ENCODE data around the gene METAP2.
"Not testable (repeated sequence)": the region's sequence is repeated elsewhere in the genome, so short reads cannot be mapped to it uniquely, and the experiment has no call there.

The METAP2 gene

DNA sequence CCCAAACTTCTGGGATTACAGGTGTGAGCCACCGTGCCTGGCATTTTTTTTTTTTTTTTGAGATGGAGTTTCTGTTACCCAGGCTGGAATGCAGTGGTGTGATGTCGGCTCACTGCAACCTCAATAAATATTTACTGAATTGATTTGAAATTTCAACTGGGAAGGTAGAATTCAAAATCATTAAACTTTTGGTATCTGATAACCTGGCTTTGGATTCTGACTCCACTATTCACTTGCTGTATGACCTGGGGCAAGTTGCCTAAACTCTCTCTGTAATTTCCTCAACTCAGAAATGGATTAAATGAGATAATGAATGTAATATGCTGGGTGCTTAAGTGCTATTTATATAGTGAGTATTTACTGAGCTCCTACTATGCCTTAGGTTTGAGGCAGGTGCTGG lies 8.7 kb upstream of the METAP2 start:
- Histone ChIP-seq H3K27ac (no peak overlapping the region), H3K4me3 (no peak overlapping the region)
- TF ChIP-seq, protein P1, sequence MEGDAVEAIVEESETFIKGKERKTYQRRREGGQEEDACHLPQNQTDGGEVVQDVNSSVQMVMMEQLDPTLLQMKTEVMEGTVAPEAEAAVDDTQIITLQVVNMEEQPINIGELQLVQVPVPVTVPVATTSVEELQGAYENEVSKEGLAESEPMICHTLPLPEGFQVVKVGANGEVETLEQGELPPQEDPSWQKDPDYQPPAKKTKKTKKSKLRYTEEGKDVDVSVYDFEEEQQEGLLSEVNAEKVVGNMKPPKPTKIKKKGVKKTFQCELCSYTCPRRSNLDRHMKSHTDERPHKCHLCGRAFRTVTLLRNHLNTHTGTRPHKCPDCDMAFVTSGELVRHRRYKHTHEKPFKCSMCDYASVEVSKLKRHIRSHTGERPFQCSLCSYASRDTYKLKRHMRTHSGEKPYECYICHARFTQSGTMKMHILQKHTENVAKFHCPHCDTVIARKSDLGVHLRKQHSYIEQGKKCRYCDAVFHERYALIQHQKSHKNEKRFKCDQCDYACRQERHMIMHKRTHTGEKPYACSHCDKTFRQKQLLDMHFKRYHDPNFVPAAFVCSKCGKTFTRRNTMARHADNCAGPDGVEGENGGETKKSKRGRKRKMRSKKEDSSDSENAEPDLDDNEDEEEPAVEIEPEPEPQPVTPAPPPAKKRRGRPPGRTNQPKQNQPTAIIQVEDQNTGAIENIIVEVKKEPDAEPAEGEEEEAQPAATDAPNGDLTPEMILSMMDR (IDR thresholded peaks at IDR 0.05), result no peak
- no peak for DNase-seq (ENCODE audit: low spot score)

DNA sequence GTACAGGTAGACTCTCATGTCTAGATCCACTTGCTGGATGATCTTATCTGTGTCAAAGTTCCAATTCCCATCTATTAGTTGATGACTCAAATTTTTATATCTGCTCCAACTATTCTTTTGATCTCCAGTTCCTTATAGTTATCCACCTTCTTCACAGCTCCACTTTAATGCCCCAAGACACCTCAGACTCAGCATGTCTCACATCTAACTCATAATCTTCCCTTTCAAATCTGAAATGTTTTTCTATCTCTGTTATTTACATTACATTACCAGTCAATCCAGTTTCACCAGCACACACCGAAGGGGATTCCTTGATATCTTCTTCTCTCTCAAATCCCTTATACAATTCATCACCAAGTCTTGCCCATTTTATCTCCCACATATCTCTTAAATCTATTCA lies 3.7 kb upstream of the METAP2 start:
- no peak overlapping the region for H3K4me3 ChIP-seq
- TF ChIP-seq, protein P1 (IDR thresholded peaks at IDR 0.05), result no peak
- no peak for DNase-seq (ENCODE audit: low spot score)
- no peak overlapping the region for H3K27ac ChIP-seq

DNA sequence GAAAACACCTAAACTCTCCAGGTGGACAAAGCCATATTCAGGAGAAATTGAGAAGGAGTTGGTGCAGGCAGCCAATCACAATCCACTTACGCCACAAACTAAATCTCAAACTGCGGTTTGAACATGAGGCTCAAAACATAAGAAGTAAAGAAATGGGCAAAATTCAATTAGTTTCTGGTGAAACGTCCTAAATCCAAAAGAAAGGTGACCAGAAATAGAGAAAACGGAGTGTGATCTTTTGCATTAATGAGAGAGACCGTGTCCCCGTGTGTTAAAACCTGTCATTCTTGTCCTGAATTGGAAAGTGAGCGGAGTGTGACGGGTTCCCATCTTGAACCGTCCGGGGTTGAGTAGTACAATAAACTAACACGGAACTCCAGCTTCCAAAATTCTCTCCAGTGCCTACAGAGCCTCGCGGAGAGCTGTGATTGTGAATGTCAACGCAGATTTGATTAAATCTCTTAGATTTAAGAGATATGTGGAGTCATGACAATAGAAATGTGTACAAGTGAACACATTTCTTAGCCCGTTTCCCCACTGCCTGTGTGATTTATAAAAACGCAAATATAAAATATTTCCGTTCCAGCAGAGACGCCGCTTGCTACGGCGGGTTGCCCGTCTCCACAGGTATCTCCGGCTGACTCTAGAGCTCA lies 595 bp upstream of the METAP2 start:
- no peak for DNase-seq (ENCODE audit: low spot score)
- peak overlapping the region; percentile 94 to 95 for H3K27ac ChIP-seq
- TF ChIP-seq, protein P1 (IDR thresholded peaks at IDR 0.05), result no peak
- peak overlapping the region; percentile 86 for H3K4me3 ChIP-seq

DNA sequence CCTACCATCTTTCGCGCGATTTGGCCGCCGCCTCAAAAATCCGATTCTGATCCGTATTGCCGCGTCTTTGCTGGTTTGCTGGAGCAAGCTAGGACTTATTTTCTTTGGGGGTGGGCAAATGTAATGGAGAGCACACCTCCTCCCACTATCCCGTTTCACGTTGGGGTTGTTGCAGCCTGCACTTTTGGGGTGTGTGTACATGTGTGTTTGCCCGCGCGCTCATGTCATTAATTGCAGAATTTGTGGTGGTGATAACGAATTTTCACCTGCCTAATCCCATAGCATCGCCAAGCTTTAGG lies 657 bp downstream of the METAP2 start:
- Histone ChIP-seq H3K4me3 (peak overlapping the region; percentile 86), H3K27ac (peak overlapping the region; percentile 94 to 95)
- TF ChIP-seq, protein P1 (IDR thresholded peaks at IDR 0.05), result no peak
- no peak for DNase-seq (ENCODE audit: low spot score)

DNA sequence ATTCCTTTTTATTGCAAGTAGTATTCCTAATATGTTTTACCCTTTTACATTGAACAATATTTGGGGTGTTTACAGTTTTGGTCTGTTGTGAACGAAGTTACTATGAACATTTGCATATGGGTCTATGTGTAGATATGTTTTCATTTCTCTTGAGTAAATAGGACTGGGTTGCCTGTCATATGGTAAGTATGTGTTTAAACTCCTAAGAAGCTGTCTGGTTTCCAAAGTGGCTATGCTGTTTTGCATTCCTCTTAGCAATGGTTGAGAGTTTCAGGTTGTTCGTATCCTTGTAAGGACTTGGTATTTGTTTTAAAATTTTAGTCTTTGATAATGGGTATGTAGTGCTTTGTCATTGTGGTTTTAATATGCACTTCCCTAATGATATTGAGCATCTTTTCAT lies 6.3 kb downstream of the METAP2 start:
- no peak overlapping the region for H3K4me3 ChIP-seq
- no peak overlapping the region for H3K27ac ChIP-seq
- no peak for DNase-seq (ENCODE audit: low spot score)
- TF ChIP-seq, protein P1 (IDR thresholded peaks at IDR 0.05), result no peak

DNA sequence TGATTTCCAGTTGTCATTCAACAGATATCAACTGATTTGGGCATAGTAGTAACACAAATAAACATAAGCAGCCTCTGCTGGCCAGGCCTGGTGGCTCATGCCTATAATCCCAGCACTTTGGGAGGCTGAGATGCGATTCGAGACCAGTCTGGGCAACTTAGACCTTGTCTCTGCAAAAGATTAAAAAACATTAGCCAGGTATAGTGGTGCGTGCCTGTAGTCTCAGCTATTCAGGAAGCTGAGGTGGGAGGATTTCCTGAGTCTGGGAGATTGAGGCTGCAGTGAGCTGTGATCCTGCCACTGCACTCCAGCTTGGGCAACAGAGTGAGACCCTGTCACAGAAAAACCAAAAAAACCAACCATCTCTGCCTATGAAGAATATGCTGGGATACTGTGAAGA lies 7.1 kb downstream of the METAP2 start:
- H3K27ac ChIP-seq, result no peak overlapping the region
- DNase-seq (ENCODE audit: low spot score), result no peak
- no peak overlapping the region for H3K4me3 ChIP-seq
- TF ChIP-seq, protein P1 (IDR thresholded peaks at IDR 0.05), result no peak

DNA sequence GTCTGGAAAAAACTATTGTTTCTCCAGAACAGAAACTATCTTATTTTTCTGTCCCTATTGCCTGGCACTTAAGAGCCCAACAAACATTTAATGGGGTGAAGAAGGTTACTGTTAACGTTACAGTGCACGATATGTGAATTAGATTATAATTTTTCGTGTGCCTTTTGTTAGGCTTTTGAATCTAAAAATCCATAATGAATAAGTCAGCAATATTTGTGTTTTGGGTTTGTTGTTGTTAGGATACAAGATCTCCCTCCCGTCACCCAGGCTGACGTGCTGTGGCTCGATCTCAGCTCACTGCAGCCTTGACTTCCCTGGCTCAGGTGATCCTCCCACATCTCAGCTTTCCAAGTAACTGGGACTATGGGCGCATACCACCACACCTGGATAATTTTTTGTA lies 7.9 kb downstream of the METAP2 start:
- DNase-seq (ENCODE audit: low spot score), result no peak
- TF ChIP-seq, protein P1 (IDR thresholded peaks at IDR 0.05), result no peak
- Histone ChIP-seq H3K4me3 (no peak overlapping the region), H3K27ac (no peak overlapping the region)

DNA sequence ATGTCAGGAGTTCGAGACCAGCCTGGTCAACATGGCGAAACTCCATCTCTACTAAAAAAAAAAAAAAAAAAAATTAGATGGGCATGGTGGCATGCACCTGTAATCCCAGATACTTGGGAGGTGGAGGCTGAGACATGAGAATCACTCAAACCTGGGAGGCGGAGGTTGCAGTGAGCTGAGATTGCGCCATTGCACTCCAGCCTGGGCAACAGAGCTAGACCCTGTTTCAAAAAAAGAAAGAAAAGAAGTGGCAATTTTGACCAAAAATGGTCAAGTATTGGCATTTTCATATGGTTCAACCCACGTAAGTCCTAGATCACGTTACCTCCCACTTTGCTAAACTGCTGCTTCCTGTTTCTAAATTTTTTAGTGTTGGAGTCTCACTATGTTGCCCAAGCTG lies 8.6 kb downstream of the METAP2 start:
- not testable (repeated sequence) for DNase-seq (ENCODE audit: low spot score); H3K27ac ChIP-seq; H3K4me3 ChIP-seq

All from coronary artery (tissue), 2 donors.